GM12892 (cell line): ENCODE measurements around the gene ADRA2A.

Experiments used
- POLR2A ChIP-seq: IDR thresholded peaks from 2 replicates; pipeline ENCODE4 v1.6.1; 2011; ENCODE audit warnings: low read depth, low read length, control low read depth
- POLR2AphosphoS5 ChIP-seq: IDR thresholded peaks from 2 replicates; pipeline ENCODE4 v1.6.1; 2011; ENCODE audit warnings: low read depth, low read length, control low read depth

GRCh38 chr10:111087968-111088505 lies 11.2 kb downstream of the ADRA2A start:
- TF ChIP-seq POLR2AphosphoS5 (no peak), POLR2A (no peak)
